Measurements from ENCODE around the gene LHFPL2. TPM values are rescaled to one million over a fixed set of nuclear protein-coding genes. Genes with fewer than 3 reads are reported as not detected.

Gene LHFPL2
- total RNA-seq, 1 experiment from 2014 or later = 57.2 TPM

- peak; percentile 60 for DNase-seq (ENCODE audit: low read depth, low spot score)
- in situ Hi-C loops (cut with HindIII; ENCODE audit: low pct_unique_long_range_greater_than_20kb, low sequenced_read_pairs) = no loop called here
Measured at GRCh38 chr5:78594610-78595457, 53.7 kb downstream of the LHFPL2 start.

DNA sequence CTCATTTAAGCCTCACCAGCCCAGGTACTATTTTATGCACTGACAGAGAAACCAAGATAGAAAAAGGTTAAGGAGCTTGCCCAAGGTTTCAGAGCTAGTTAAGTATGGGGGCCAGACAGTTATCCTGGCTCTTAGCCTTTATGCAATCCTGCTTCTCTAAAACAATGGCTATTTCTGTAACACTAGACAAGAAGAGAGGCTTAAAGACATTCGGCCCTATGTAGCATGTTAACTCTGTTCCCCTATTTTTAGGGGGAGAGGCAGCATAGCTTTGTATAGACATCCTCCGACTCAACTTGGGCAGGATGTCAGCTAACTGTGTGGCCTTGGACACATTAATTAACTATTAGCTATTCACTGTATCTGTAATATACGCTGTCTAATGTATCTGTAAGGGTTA, 54.6 kb downstream of the LHFPL2 start:
- DNase-seq (ENCODE audit: low read depth, low spot score) = no peak

DNA sequence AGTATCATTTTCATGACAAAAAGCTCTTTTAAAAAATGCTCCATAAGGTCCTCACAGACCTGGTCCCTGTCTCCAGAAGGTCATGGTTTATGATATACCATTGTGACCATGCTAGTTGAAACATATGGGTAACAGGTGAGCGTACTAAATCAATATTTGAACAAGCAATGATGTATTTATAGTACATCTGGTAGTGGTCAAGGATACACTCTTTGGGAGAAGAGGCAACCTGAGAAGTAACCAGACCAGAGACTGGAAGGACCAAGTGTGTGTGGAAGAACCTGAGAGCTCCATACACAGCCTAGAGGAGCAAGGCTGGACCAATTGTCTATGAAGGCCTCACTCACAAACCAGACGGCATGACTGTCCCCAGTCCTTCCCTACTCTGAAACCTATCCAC, 55.1 kb downstream of the LHFPL2 start:
- in situ Hi-C loops (cut with HindIII; ENCODE audit: low pct_unique_long_range_greater_than_20kb, low sequenced_read_pairs) = no loop called here
- no peak for DNase-seq (ENCODE audit: low read depth, low spot score)

More for the DNA sequence above, 54.6 kb downstream of the LHFPL2 start:
- in situ Hi-C loops (cut with HindIII; ENCODE audit: low pct_unique_long_range_greater_than_20kb, low sequenced_read_pairs) = no loop called here

- in situ Hi-C loops (cut with HindIII; ENCODE audit: low pct_unique_long_range_greater_than_20kb, low sequenced_read_pairs) = no loop called here
Measured at GRCh38 chr5:78592735-78593386, 55.7 kb downstream of the LHFPL2 start.

DNA sequence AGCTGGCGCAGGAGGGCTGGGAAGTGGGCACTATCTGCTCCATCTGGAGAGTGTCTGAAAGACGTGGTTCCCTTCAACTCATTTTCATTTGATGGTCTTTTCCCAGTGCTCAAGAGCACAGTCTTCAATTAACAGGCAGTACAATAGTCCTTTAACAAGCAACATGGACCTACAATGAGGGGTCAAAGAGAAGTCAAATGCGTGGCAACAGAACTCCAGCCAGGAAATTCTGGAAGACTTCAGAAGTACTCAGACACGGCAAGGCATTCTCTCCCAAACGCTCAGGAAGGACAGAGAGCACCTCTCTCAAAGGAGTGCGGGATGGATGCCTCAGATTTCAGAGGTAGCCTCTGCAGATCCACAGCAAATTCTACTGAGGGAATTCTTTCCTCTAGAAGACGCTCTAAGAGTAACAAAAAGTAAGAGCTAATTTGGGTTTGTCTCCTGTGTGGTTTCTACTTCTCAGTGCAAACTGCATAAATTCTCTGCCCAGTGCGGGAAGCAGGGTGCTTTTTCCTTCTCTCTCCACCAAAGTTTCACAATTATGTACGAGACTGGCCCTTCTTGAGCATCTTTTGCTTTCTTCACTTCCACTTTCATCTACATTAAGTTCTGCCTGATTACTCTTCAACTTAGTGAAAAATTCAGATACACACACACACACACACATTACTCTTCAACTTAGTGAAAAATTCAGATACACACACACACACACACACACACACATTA, 56.4 kb downstream of the LHFPL2 start:
- no peak for DNase-seq (ENCODE audit: low read depth, low spot score)

More at GRCh38 chr5:78592735-78593386, 55.7 kb downstream of the LHFPL2 start:
- DNase-seq (ENCODE audit: low read depth, low spot score) = no peak

DNA sequence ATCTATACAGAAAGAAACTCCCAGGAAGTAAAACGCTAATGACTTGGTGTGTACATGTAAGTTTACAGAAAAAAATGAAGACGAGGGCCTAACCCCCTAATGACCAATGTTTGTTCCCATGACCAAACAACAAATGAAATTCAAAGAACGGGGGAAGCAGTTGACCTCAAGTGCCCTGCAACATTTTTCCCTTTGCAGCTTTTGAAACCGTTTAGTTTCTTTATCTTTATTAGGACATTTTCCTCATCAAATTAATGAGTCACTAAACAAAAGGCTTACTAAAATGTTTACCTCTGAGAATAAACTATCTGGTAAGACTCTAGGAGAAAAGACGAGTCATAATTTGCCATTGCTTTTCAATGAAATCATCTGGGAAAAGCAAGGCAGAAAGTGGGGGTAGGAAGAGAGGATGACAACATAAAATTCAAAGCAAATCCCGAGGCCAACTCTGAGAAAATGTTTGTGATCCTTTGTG, 57.4 kb downstream of the LHFPL2 start:
- in situ Hi-C loops (cut with HindIII; ENCODE audit: low pct_unique_long_range_greater_than_20kb, low sequenced_read_pairs) = no loop called here
- DNase-seq (ENCODE audit: low read depth, low spot score) = no peak

More for the DNA sequence above, 56.4 kb downstream of the LHFPL2 start:
- in situ Hi-C loops (cut with HindIII; ENCODE audit: low pct_unique_long_range_greater_than_20kb, low sequenced_read_pairs) = no loop called here

- DNase-seq (ENCODE audit: low read depth, low spot score) = no peak
- in situ Hi-C loops (cut with HindIII; ENCODE audit: low pct_unique_long_range_greater_than_20kb, low sequenced_read_pairs) = no loop called here
Measured at GRCh38 chr5:78589923-78590322, 58.6 kb downstream of the LHFPL2 start.

DNA sequence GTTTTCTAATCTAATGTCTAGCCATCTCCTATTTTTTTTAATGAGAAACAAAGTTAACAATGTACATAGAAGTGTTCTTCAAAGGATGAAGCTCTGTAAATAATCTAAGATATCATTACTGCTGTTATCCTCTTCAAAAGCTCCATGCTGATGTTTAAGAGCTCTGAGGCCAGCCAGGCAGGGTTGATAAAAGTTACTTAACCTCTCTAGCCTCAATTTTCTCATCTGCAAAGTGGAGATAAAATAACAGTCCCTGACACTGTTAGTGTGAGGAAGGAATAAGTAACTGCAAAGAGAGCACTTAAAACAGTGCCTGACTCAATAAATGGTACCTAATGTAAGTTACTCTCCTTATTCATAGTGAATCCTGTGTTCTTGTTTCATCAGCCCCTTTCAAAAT, 60.1 kb downstream of the LHFPL2 start:
- DNase-seq (ENCODE audit: low read depth, low spot score) = no peak
- in situ Hi-C loops (cut with HindIII; ENCODE audit: low pct_unique_long_range_greater_than_20kb, low sequenced_read_pairs) = no loop called here

- in situ Hi-C loops (cut with HindIII; ENCODE audit: low pct_unique_long_range_greater_than_20kb, low sequenced_read_pairs) = no loop called here
- DNase-seq (ENCODE audit: low read depth, low spot score) = no peak
Measured at GRCh38 chr5:78587775-78588291, 60.7 kb downstream of the LHFPL2 start.

DNA sequence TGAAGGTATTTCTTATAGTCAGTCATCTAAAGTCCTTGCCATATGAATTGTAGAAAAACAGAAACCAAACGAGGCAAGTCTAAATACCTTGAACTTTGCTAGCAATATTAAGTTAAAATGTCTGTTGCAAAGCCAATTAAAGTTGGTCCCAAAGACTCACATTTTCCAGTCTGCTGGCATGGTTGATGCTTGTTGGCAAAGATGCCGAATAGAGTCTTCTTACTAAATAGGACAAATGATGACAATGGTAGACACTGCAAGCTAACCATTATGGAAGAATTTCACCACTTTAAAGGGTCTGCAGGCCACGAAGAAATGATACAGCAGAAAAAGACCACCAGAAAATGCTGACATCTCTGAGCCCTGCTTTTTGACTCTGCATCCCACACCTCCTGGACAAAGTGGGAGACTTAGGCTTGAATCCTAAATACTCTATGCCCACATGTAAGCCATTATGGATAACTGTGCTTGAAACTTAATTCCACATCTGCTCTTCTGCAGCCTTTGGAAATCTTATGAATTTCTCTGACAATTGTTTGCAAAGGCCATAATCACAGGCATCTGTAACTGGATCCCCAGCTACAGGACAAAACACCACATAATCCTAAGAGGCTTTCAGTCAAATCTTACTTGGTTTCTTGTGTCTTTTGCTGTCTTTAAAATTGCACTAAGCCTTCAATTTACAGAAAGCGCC, 61.3 kb downstream of the LHFPL2 start:
- in situ Hi-C loops (cut with HindIII; ENCODE audit: low pct_unique_long_range_greater_than_20kb, low sequenced_read_pairs) = no loop called here
- no peak for DNase-seq (ENCODE audit: low read depth, low spot score)

GRCh38 chr5:78586251-78586650, 62.3 kb downstream of the LHFPL2 start:
- in situ Hi-C loops (cut with HindIII; ENCODE audit: low pct_unique_long_range_greater_than_20kb, low sequenced_read_pairs) = no loop called here

DNA sequence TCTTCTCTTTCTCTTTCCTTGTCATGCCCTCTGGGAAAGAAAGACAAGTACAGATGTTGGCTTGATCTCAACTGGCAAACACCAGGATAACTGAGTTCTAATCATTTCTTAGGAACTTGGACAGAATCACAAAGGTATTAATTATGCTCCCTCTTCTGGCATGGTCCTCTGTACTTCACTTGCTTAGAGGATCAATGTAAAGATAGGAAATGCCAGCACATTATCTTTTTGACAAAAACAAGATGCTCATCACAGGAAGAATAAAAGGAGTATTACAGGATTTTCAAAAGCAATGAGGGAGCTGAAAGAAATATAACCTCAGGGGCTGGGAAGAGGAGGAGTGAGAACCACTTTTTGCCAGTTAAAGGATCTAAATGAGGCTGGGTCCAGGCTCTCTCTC, 70.6 kb downstream of the LHFPL2 start:
- DNase-seq (ENCODE audit: low read depth, low spot score) = no peak
- in situ Hi-C loops (cut with HindIII; ENCODE audit: low pct_unique_long_range_greater_than_20kb, low sequenced_read_pairs) = no loop called here

More at GRCh38 chr5:78586251-78586650, 62.3 kb downstream of the LHFPL2 start:
- DNase-seq (ENCODE audit: low read depth, low spot score) = peak; percentile 33

- peak; percentile 77 for DNase-seq (ENCODE audit: low read depth, low spot score)
- in situ Hi-C loops (cut with HindIII; ENCODE audit: low pct_unique_long_range_greater_than_20kb, low sequenced_read_pairs) = no loop called here
Measured at GRCh38 chr5:78577071-78577807, 71.3 kb downstream of the LHFPL2 start.

DNA sequence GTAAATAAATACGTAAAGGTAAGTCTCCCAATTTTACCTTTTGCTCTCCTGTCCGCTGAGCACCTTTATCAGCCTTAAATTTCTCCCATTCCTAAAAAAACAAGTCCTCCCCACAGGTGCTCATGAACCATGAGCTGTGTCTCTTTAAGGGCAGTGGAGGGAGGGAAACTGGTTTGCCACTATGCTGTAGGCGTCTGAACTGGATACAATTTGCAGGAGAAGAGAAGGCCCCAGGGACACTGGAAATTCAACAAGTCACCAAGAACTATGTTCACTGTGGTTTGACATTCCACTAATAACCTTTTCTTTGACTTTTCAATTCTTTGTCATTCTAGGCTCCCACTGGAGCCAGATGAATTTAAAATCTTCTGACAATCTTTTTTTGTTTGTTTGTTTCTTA, 72.2 kb downstream of the LHFPL2 start:
- peak; percentile 65 for DNase-seq (ENCODE audit: low read depth, low spot score)
- in situ Hi-C loops (cut with HindIII; ENCODE audit: low pct_unique_long_range_greater_than_20kb, low sequenced_read_pairs) = no loop called here

DNA sequence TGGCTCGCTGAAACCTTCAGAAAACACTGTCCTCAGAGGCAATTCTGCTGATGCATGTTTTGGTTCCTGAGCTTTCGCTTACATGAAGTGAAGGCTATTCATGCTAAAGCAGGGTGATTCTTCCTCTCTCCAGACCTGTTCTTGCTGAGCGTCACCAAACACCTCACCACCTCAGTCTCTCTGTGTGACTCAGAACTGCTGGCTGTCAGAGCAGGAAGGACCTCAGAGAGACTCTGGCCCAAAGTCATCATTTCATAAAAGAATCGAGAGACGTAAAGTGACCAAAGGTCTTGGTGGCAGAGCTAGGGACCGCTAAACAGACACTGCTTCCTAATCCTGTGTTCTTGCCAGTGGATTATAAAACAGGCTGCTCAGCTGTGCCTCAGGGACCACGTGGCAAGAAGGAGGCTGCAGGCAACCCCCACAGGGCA, 73.8 kb downstream of the LHFPL2 start:
- in situ Hi-C loops (cut with HindIII; ENCODE audit: low pct_unique_long_range_greater_than_20kb, low sequenced_read_pairs) = no loop called here
- no peak for DNase-seq (ENCODE audit: low read depth, low spot score)

GRCh38 chr5:78574131-78574673, 74.4 kb downstream of the LHFPL2 start:
- in situ Hi-C loops (cut with HindIII; ENCODE audit: low pct_unique_long_range_greater_than_20kb, low sequenced_read_pairs) = no loop called here
- no peak for DNase-seq (ENCODE audit: low read depth, low spot score)

Data from SK-MEL-5 (cell line).